ENCODE results near the gene STMP1.

DNA sequence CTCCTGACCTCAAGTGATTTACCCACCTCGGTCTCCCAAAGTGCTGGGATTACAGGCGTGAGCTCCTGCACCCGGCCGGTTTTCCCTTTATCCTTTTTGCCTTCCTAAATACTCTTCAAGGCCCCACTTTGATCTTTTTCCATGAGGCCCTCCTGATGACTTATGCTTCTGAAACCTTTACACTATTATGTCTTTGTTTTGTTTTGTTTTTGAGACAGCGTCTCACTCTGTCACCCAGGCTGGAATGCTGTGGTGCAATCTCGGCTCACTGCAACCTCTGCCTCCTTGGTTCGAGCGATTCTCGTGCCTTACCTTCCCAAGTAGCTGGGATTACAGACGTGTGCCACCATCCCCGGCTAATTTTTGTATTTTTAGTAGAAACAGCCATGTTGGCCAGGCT is 3.8 kb downstream of the STMP1 start:
- TF ChIP-seq CTCF (IDR thresholded peaks at IDR 0.05; ENCODE audit: insufficient read depth, low read length, poor library complexity, severe bottlenecking): no peak
- TF ChIP-seq EZH2phosphoT487 (conservative IDR thresholded peaks at IDR 0.05; ENCODE audit: low read length): no peak

Data from SU-DHL-6 (cell line).